AG09309 (cell line): ENCODE results near the gene KLHDC4.
"Not testable (repeated sequence)": the region's sequence is repeated elsewhere in the genome, so short reads cannot be mapped to it uniquely, and the experiment has no call there.

Experiments
- DNase-seq: peaks from one replicate; pipeline ENCODE4 v3.0.0-alpha.2; 2010; ENCODE audit warnings: low read depth
- H3K4me3 ChIP-seq: 2 replicates; pipeline ENCODE4 v1.5.1; 2011; ENCODE audit warnings: mild to moderate bottlenecking, low read depth, low read length, moderate library complexity; ENCODE audit not compliant: control insufficient read depth
- CTCF ChIP-seq: IDR thresholded peaks from 2 replicates; pipeline ENCODE4 v1.5.1; 2011; ENCODE audit warnings: mild to moderate bottlenecking, low read depth, low read length, inconsistent platforms; ENCODE audit not compliant: insufficient read depth, control insufficient read depth; ENCODE audit errors: missing control alignments

KLHDC4 gene

GRCh38 chr16:87765776-87766484 lies at the start of gene KLHDC4:
Gene KLHDC4 (minus strand): TSS chr16:87765986. CDS start chr16:87765890, 96 bp downstream.
- TF ChIP-seq CTCF, result no peak
- H3K4me3 ChIP-seq, result peak within 1 kb of the TSS; percentile 96
- DNase-seq, result no peak

- no peak for TF ChIP-seq CTCF
- H3K4me3 ChIP-seq, result no peak overlapping the region
- DNase-seq, result no peak
Measured at GRCh38 chr16:87815567-87815966, 49.8 kb upstream of the KLHDC4 start.

- H3K4me3 ChIP-seq, result no peak overlapping the region
- DNase-seq, result no peak
Measured at GRCh38 chr16:87812200-87812656, 46.4 kb upstream of the KLHDC4 start.

GRCh38 chr16:87811454-87811853 lies 45.7 kb upstream of the KLHDC4 start:
- not testable (repeated sequence) for H3K4me3 ChIP-seq, DNase-seq

More at GRCh38 chr16:87812200-87812656, 46.4 kb upstream of the KLHDC4 start:
- no peak for TF ChIP-seq CTCF

- DNase-seq, result no peak
- no peak overlapping the region for H3K4me3 ChIP-seq
- TF ChIP-seq CTCF, result no peak
Measured at GRCh38 chr16:87809150-87809902, 43.5 kb upstream of the KLHDC4 start.

GRCh38 chr16:87808108-87808507 lies 42.3 kb upstream of the KLHDC4 start:
- H3K4me3 ChIP-seq, result no peak overlapping the region
- TF ChIP-seq CTCF, result no peak
- DNase-seq, result no peak
